NCI-H460 (cell line): ENCODE data around the gene PLD6. TPM values are rescaled to one million over a fixed set of nuclear protein-coding genes. Genes with fewer than 3 reads are reported as not detected.

Experiments used
- DNase-seq: peaks from one replicate; pipeline ENCODE4 v3.0.0-alpha.2; 2016; ENCODE audit warnings: low read depth; ENCODE audit errors: extremely low read depth
- small RNA-seq, 2 experiments: library from RNA; depleted of rRNA; stranded (forward); fragments of <200 nt; gene quantifications; one replicate each; pipeline ENCODE3, GENCODE V24; 2014
- total RNA-seq: library from RNA; depleted of rRNA; stranded (reverse); fragments of >200 nt; shearing (Covaris generic); gene quantifications from 2 replicates; pipeline ENCODE4 v1.2.3, GENCODE V29; 2014; rRNA removed

Gene PLD6
- total RNA-seq, 1 experiment from 2014 or later: 11.7 TPM

GRCh38 chr17:17157041-17157440 lies 49.1 kb downstream of the PLD6 start:
- DNase-seq: no peak

DNA sequence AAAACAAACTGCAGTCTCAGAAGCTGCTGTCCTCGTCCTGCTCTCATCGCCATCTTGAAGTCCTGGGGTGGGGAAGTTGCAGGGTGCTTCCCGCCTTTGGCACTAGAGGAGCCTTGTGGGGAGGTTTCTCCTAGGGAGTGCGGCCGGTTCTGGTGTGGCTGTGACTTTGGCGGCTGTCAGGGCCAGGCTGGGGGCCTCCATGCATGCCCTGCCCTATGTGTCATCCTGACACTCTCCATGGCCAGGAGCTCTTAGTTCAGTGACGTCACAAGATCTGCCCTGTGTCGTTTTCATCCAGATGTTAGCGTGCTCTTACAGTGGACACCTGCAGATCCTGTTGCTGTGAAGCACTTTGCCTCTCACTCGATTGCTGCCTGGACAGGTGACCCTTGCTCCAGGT lies 49.6 kb downstream of the PLD6 start:
- DNase-seq: no peak

DNA sequence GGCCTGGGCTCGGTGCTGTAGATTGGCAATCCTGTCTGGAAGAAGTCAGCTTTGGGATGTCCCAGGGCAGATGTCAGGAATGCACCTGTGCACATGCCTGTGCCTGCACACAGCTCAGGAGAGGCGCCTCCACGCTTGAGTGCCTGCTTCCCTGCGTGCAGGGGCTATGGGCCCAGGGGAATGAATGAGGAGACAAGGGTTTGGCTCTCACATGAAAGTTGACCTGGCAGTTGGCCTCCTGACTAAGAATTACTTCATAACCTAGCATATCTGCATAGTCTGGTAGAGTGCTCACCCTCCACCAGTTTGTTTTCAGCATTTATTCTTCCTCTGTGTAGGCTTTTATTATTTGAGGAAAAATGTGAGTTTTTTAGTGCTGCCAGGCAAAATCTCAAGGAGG lies 50.0 kb downstream of the PLD6 start:
- DNase-seq: no peak

- DNase-seq: no peak
Observed at GRCh38 chr17:17155568-17155967, 50.6 kb downstream of the PLD6 start.

GRCh38 chr17:17154981-17155380 lies 51.2 kb downstream of the PLD6 start:
- DNase-seq: no peak

GRCh38 chr17:17154556-17154955 lies 51.6 kb downstream of the PLD6 start:
- no peak for DNase-seq

GRCh38 chr17:17153709-17154108 lies 52.4 kb downstream of the PLD6 start:
- DNase-seq: no peak

DNA sequence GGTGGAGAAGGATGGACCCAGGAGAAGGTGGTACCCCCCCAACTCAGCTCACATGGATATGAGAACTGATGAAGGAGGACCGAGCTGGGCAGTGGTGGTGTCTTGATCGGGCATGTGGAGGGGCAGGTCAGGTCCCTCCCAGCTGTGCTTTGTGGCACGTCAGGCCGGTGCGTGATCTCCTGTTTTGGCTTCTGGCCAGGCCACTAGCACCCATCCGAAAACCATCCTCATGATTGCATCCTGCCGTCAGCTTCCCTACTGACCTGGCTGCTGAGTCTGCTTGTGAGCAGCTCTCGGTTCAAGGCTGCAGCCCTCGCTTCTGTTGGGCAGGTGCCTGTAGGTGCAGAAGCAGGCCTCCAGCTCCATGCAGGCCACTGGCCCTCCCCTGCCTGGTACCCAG lies 53.1 kb downstream of the PLD6 start:
- no peak for DNase-seq

GRCh38 chr17:17152385-17152784 lies 53.7 kb downstream of the PLD6 start:
- DNase-seq: no peak

DNA sequence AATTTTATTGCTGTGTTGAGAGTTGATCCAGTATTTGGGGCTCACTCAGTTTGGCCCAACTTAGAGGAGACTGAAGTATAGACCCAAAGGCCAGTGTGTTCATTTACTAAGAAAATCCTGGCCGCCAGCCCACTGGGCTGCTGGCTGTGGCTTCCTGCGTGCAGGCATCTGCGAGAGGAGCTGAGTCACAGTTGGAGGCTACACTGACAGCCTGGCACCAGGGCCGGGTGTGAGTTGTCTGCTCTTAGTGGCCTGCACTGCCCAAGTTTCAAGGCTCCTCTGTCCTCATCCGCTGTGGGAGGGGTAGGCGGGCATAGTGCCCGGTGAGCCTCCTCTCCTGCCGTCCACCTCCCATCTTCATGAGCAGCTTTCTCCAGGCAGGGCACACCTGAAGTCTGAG lies 54.2 kb downstream of the PLD6 start:
- DNase-seq: peak; percentile 46

DNA sequence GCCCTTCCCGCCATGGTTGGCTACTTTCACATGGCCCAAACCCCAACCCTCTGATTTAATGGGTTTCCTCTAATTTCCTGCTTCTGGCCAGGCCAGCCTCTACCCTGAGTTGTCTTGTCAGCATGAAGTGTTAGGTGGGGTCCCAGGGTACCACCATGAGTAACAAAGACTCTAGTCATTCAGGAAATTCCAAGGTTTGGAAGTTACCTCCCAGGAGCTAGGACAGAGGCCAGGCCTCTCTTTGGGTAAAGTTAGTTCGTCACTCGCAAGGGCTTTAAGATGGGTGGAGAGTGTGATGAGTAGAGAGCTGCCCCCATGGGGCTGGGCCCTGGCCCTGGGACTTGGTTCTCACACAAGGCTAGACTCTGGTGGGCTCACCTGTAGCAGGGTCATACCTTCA lies 54.6 kb downstream of the PLD6 start:
- DNase-seq: no peak

- no peak for DNase-seq
Observed at GRCh38 chr17:17151055-17151454, 55.1 kb downstream of the PLD6 start.

Small RNAs within 50 kb of the gene (small RNA-seq; reads per million reads assigned to genes)
- 0 reads per million in 2 experiments for gene RNU6-767P

Other genes with a start within 250 kb of the PLD6 start
- not detected in 2 replicates for gene TNFRSF13B, start 234.2 kb downstream of the PLD6 start, total RNA-seq
- gene MPRIP, start 163.9 kb downstream of the PLD6 start, total RNA-seq: 80.2 and 87.9 TPM in 2 replicates
- gene FLCN, start 30.8 kb upstream of the PLD6 start, total RNA-seq: 24.2 and 27.1 TPM in 2 replicates
- 88.0 and 89.3 TPM in 2 replicates for gene COPS3, start 74.9 kb upstream of the PLD6 start, total RNA-seq
- gene NT5M, start 97.0 kb upstream of the PLD6 start, total RNA-seq: 12.5 and 15.3 TPM in 2 replicates